ENCODE measurements around the gene CD14. TPM values are rescaled to one million over a fixed set of nuclear protein-coding genes. Genes with fewer than 3 reads are reported as not detected.

CD14 gene
- total RNA-seq, 2 experiments from 2014 or later = 0.36 to 0.41 TPM

DNA sequence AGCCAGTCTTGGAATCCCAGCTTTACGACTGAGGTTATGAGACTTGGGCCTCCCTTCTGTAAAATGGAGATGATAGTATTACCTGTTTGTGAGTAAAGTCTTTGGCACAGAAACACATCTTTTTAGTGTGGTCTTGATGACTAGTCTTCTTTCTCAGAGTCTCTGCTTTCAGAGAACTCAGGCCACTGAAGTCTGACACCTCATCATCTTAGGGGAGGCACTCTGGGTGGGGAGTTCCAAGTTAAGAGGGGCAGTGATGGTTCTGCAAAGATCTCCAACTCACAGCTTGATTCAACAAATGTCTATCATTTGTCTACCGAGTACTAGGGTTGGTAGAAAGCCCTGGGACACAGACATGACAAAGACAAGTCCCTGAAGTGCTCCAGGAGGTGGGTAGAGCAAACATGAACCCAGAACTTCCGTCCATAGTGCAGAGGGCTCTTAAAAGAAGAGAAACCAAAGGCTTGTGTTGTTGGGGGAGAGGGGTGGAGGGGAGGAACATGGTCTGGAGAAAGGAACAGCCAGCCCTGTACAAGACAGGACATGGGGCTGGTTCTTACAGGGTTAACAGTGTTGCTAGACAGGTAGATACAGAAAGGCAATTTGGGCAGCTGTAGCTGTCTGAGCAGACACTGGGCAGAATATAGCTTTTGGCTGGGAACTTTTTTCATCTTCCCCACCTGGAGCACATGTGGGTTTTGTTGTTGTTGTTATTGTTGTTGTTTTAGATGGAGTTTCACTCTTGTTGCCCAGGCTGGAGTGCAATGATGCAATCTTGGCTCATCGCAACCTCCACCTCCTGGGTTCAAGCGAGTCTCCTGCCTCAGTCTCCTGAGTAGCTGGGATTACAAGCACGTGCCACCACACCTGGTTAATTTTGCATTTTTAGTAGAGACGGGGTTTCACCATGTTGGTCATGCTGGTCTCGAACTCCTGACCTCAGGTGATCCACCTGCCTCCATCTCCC lies 2.6 kb upstream of the CD14 start:
- Mint-ChIP-seq H3K4me1 (ENCODE audit: low read depth) (peaks cover 40% of the 10 kb centered on the region), H3K27me3 (peaks cover 14% of the 10 kb centered on the region), H3K4me3 (no peak overlapping the region), H3K9me3 (no peaks in the 10 kb centered on the region), H3K36me3 (ENCODE audit: low read depth) (peaks cover 4% of the 10 kb centered on the region), H3K27ac (peak overlapping the region; percentile 71)
- ATAC-seq (peak; percentile 5), DNase-seq (peak; percentile 30)
- POLR2A ChIA-PET = interaction anchor here (0.9 to 3.0 kb wide), 4 partner anchors 11 to 234 kb away, joined by 3 to 16 read pairs (median 4); partner anchors contain the start of genes ANKHD1, IK and NDUFA2
- CTCF ChIA-PET = interaction anchor here (0.9 to 3.2 kb wide), 29 partner anchors 9 to 272 kb away, joined by 3 to 16 read pairs (median 4); partner anchors contain the start of genes EIF4EBP3, HARS1, HARS2 and IK
- intact Hi-C loops (cut with micrococcal nuclease) = loop anchor here (5.0 kb wide), 2 partner anchors 88 to 278 kb away; partner anchors contain the start of gene EIF4EBP3
- no peak for TF ChIP-seq CTCF (IDR thresholded peaks at IDR 0.05)

DNA sequence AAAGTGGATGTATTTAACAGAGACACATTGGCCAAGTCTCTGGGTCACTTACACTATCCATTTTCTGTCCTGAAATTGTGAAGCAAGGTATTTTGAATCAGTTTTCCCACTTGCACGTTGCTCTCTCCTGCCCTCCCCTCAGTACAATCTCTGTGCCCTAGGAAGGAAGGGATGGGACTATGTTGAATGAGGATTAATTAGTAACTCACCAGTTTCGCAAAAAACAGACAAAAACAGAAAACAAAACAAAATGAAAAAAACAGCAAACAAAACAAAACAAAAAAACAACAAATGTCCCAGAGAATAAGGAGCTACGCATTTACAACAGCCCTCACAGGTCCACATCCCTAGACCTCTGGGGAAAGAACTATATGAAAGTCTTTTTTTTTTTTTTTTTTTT lies 1.1 kb upstream of the CD14 start:
- H3K27ac Mint-ChIP-seq = no peak overlapping the region
- intact Hi-C loops (cut with micrococcal nuclease) = loop anchor here (5.0 kb wide), 1 partner anchor 77 kb away; the partner anchor contains the start of gene SRA1
- TF ChIP-seq CTCF (IDR thresholded peaks at IDR 0.05) = no peak
- CTCF ChIA-PET = interaction anchor here (1.1 to 3.2 kb wide), 19 partner anchors 9 to 270 kb away, joined by 3 to 16 read pairs (median 6); partner anchors contain the start of genes EIF4EBP3, IK, NDUFA2 and SLC35A4
- peaks cover 37% of the 10 kb centered on the region for H3K4me1 Mint-ChIP-seq (ENCODE audit: low read depth)
- H3K9me3 Mint-ChIP-seq = no peaks in the 10 kb centered on the region
- H3K36me3 Mint-ChIP-seq (ENCODE audit: low read depth) = no peaks in the 10 kb centered on the region
- H3K27me3 Mint-ChIP-seq = peaks cover 14% of the 10 kb centered on the region
- ATAC-seq (no peak), DNase-seq (no peak)
- POLR2A ChIA-PET = interaction anchor here (0.9 kb wide), 1 partner anchor 76 kb away, joined by 3 read pairs; no protein-coding TSS in a partner anchor
- H3K4me3 Mint-ChIP-seq = no peak overlapping the region

GRCh38 chr5:140633501-140633900 lies 526 bp upstream of the CD14 start:
- CTCF ChIA-PET = interaction anchor here (1.2 to 2.7 kb wide), 6 partner anchors 8 to 270 kb away, joined by 4 to 8 read pairs (median 6); partner anchors contain the start of genes EIF4EBP3, IK and NDUFA2
- no peak for TF ChIP-seq CTCF (IDR thresholded peaks at IDR 0.05)
- peaks cover 14% of the 10 kb centered on the region for H3K27me3 Mint-ChIP-seq
- ATAC-seq = no peak
- no peak overlapping the region for H3K27ac Mint-ChIP-seq
- no peaks in the 10 kb centered on the region for H3K9me3 Mint-ChIP-seq
- H3K4me3 Mint-ChIP-seq = peak overlapping the region; percentile 74
- no peak for DNase-seq
- H3K36me3 Mint-ChIP-seq (ENCODE audit: low read depth) = no peaks in the 10 kb centered on the region
- peaks cover 31% of the 10 kb centered on the region for H3K4me1 Mint-ChIP-seq (ENCODE audit: low read depth)
- POLR2A ChIA-PET = interaction anchor here (1.0 to 1.2 kb wide), 3 partner anchors 11 to 86 kb away, joined by 3 to 9 read pairs (median 5); partner anchors contain the start of gene EIF4EBP3
- intact Hi-C loops (cut with micrococcal nuclease) = loop anchor here (5.0 kb wide), 1 partner anchor 76 kb away; the partner anchor contains the start of gene SRA1

DNA sequence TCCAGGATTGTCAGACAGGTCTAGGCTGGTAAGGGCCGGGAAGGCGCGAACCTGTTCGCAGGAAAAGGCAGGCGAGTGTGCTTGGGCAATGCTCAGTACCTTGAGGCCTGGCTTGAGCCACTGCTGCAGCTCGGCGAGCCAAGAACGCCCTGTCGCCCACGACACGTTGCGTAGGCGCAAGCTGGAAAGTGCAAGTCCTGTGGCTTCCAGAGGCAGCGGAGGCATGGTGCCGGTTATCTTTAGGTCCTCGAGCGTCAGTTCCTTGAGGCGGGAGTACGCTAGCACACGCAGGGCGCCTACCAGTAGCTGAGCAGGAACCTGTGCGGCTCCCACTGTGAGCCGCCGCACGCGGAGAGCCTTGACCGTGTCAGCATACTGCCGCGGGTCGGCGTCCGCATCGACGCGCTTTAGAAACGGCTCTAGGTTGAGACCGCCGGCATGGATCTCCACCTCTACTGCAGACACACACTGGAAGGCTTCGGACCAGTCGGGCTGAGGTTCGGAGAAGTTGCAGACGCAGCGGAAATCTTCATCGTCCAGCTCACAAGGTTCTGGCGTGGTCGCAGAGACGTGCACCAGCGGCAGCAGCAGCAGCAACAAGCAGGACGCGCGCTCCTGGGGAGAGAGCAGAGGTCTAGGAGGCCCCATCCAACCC lies 482 bp downstream of the CD14 start:
- ATAC-seq (peak; percentile 65), DNase-seq (peak; percentile 68)
- Mint-ChIP-seq H3K36me3 (ENCODE audit: low read depth) (peaks cover 2% of the 10 kb centered on the region), H3K4me3 (peak overlapping the region; percentile 74), H3K9me3 (peaks cover 3% of the 10 kb centered on the region), H3K27ac (peak overlapping the region; percentile 71), H3K4me1 (ENCODE audit: low read depth) (peaks cover 28% of the 10 kb centered on the region), H3K27me3 (peaks cover 17% of the 10 kb centered on the region)
- CTCF ChIA-PET = interaction anchor here (0.8 to 2.2 kb wide), 8 partner anchors 12 to 286 kb away, joined by 3 to 8 read pairs (median 4); partner anchors contain the start of genes EIF4EBP3, HBEGF, IK and NDUFA2
- intact Hi-C loops (cut with micrococcal nuclease) = loop anchor here (5.0 kb wide), 1 partner anchor 75 kb away; the partner anchor contains the start of gene SRA1
- POLR2A ChIA-PET = interaction anchor here (0.9 to 1.2 kb wide), 6 partner anchors 12 to 85 kb away, joined by 3 to 9 read pairs (median 4); partner anchors contain the start of genes EIF4EBP3, IK and NDUFA2
- TF ChIP-seq CTCF (IDR thresholded peaks at IDR 0.05) = no peak
